Psoas muscle (tissue), 8 donors: ENCODE data around the gene ATF6. TPM values are rescaled to one million over a fixed set of nuclear protein-coding genes. Genes with fewer than 3 reads are reported as not detected.

ENCODE experiments used
- ATAC-seq, 4 donors: fragments of 200-7000 bp; cut with Tn5 transposase; one replicate each; pipeline ENCODE4 v1.9.1; 2020; ENCODE audit warnings: moderate library complexity in 3 of 4, mild to moderate bottlenecking in 2 of 4
- DNase-seq, 2 donors: peaks; one replicate each; pipeline ENCODE4 v3.0.0-alpha.2; 2020
- H3K27ac ChIP-seq: fragments of 200-600 bp; one replicate; pipeline ENCODE4 v1.8.0; 2022
- H3K27me3 ChIP-seq, 3 donors: fragments of 200-600 bp in 1 of 3; one replicate each; pipeline versions ENCODE4 v1.6.1 to v1.8.0; 2013 to 2022; ENCODE audit warnings: low read length in 2 of 3, mild to moderate bottlenecking in 2 of 3, moderate library complexity in 1 of 3; ENCODE audit not compliant: insufficient read depth in 3 of 3
- H3K36me3 ChIP-seq, 2 donors: fragments of 200-600 bp in 1 of 2; one replicate each; pipeline versions ENCODE4 v1.6.1 to v1.8.0; 2013 to 2022; ENCODE audit warnings: low read depth in 1 of 2, mild to moderate bottlenecking in 1 of 2, moderate library complexity in 1 of 2; ENCODE audit not compliant: insufficient read depth in 1 of 2
- H3K4me1 ChIP-seq: fragments of 200-600 bp; one replicate; pipeline ENCODE4 v1.8.0; 2022
- H3K4me3 ChIP-seq: fragments of 200-600 bp; one replicate; pipeline ENCODE4 v1.8.0; 2022; ENCODE audit warnings: mild to moderate bottlenecking
- H3K9me3 ChIP-seq: fragments of 200-600 bp; one replicate; pipeline ENCODE4 v1.8.0; 2022
- CTCF ChIP-seq: fragments of 200-600 bp; IDR thresholded peaks from one replicate; pipeline ENCODE4 v1.8.0; 2022; ENCODE audit warnings: antibody characterized with exemption
- WGBS, 3 donors: extraction: QIAGEN DNeasy Blood & Tissue Kit; methylation state at CpG; one replicate each; pipeline versions ENCODE4 v1.1.6 to v1.1.7; 2013; 5-methylcytosine and 5-hydroxymethylcytosine counted together
- intact Hi-C, 2 donors: fragments of 100-400 bp; cut with DNase I; formaldehyde crosslinking; loops; one replicate each; pipeline versions ENCODE4 v1.11.0 to v1.14.2; 2022
- polyA plus RNA-seq, 3 donors: library from polyadenylated mRNA; stranded (reverse); fragments of 200-250 nt; gene quantifications; one replicate each; pipeline ENCODE4 v1.2.3, GENCODE V29; 2013
- total RNA-seq, 4 donors: library from RNA; stranded (reverse); fragmentation: NEBNext Ultra II Directional in 2 of 4; extraction: Animal tissue kit (Norgen Biotek cat#: 25700) in 2 of 4; gene quantifications; one replicate each; pipeline versions ENCODE4 v1.2.1 to v1.2.4, GENCODE V29; 2021 to 2023
- donor health status: healthy with polysubstance abuse.
- donor health status: DM: no; HTN: no; CAD: no; lungs with moderate emphysema.
- donor health status: Bipolar disorder and iron deficiency.
- donor health status: healthy.
- donor health status: DM: yes; HTN: yes; CAD: no.
- donor health status: DM: no; HTN: no; CAD: no.
- donor health status: DM: no; HTN: no; CAD: no.
- donor health status: DM: yes; HTN: yes; CAD: no.

ATF6 gene
- total and polyA plus RNA-seq, 7 donors = 6.4 to 17.1 (median 11.0) TPM

- no peak for TF ChIP-seq CTCF
- ATAC-seq (no peak), DNase-seq (no peak)
- intact Hi-C loops = no loop called here
- Histone ChIP-seq H3K27ac (no peak overlapping the region), H3K4me3 (no peak overlapping the region), H3K9me3 (no peaks in the 10 kb centered on the region), H3K4me1 (peaks cover 7% of the 10 kb centered on the region), H3K27me3 (no peaks in the 10 kb centered on the region), H3K36me3 (no peaks in the 10 kb centered on the region)
Measured at GRCh38 chr1:161838885-161839284, 72.8 kb downstream of the ATF6 start.

- Histone ChIP-seq H3K4me1 (peaks cover 7% of the 10 kb centered on the region), H3K27ac (no peak overlapping the region), H3K4me3 (no peak overlapping the region), H3K36me3 (peaks cover 0 to 2% of the 10 kb centered on the region in 2 donors), H3K9me3 (no peaks in the 10 kb centered on the region), H3K27me3 (no peaks in the 10 kb centered on the region)
- intact Hi-C loops = no loop called here
- DNase-seq (no peak), ATAC-seq (no peak)
- 80 to 92% (median 83%) methylated on average over 2 of the region's 2 CpGs for WGBS, 3 donors
- TF ChIP-seq CTCF = no peak
Measured at GRCh38 chr1:161839591-161839990, 73.5 kb downstream of the ATF6 start.

- Histone ChIP-seq H3K4me3 (no peak overlapping the region), H3K4me1 (peaks cover 7% of the 10 kb centered on the region), H3K27me3 (no peaks in the 10 kb centered on the region), H3K36me3 (peaks cover 0 to 8% of the 10 kb centered on the region in 2 donors), H3K27ac (no peak overlapping the region), H3K9me3 (no peaks in the 10 kb centered on the region)
- TF ChIP-seq CTCF = no peak
- no peak for DNase-seq
- no peak for ATAC-seq
- WGBS, 3 donors = 98 to 100% (median 100%) methylated on average over 1 of the region's 1 CpG
- intact Hi-C loops = no loop called here
Measured at GRCh38 chr1:161840363-161840762, 74.2 kb downstream of the ATF6 start.

- H3K4me1 ChIP-seq = peaks cover 7% of the 10 kb centered on the region
Measured at GRCh38 chr1:161843156-161843555, 77.0 kb downstream of the ATF6 start.

More at GRCh38 chr1:161843156-161843555, 77.0 kb downstream of the ATF6 start:
- Histone ChIP-seq H3K36me3 (peaks cover 0 to 31% of the 10 kb centered on the region in 2 donors), H3K27me3 (no peaks in the 10 kb centered on the region), H3K9me3 (no peaks in the 10 kb centered on the region), H3K4me3 (no peak overlapping the region), H3K27ac (no peak overlapping the region)
- intact Hi-C loops = no loop called here
- TF ChIP-seq CTCF = no peak
- WGBS, 3 donors = 69 to 74% (median 70%) methylated on average over 1 of the region's 1 CpG
- ATAC-seq (no peak), DNase-seq (no peak)
